HEK293T (cell line): ENCODE measurements around the gene USP24.

ENCODE experiments used
- CTCF ChIA-PET: fragments of 350-600 bp; formaldehyde crosslinking; extraction: SDS; loops from one replicate; lab custom pipeline; 2021; ENCODE audit warnings: antibody characterized with exemption, inconsistent platforms; lab: Yijun Ruan, JAX
- POLR2A ChIA-PET: fragments of 350-600 bp; formaldehyde crosslinking; extraction: SDS; loops from one replicate; lab custom pipeline; 2020; ENCODE audit warnings: antibody characterized with exemption, inconsistent platforms; lab: Yijun Ruan, JAX
- DNase-seq: peaks from one replicate; pipeline ENCODE4 v3.0.0; 2012; ENCODE audit warnings: mixed read lengths; ENCODE audit errors: extremely low spot score
- ARNT ChIP-seq: fragments of 450-650 bp; IDR thresholded peaks from 2 replicates; pipeline ENCODE4 v1.6.1; 2017; ENCODE audit warnings: mild to moderate bottlenecking
- BHLHE40 ChIP-seq: fragments of 450-650 bp; IDR thresholded peaks from 2 replicates; pipeline ENCODE4 v1.6.1; 2016; ENCODE audit warnings: mild to moderate bottlenecking, moderate library complexity, borderline replicate concordance
- CTBP1 ChIP-seq: fragments of 450-650 bp; IDR thresholded peaks from 2 replicates; pipeline ENCODE4 v1.6.1; 2016; ENCODE audit warnings: borderline replicate concordance
- ELF4 ChIP-seq: fragments of 450-650 bp; IDR thresholded peaks from 2 replicates; pipeline ENCODE4 v1.6.1; 2017; ENCODE audit warnings: antibody characterized with exemption
- FOXA1 ChIP-seq: fragments of 450-650 bp; IDR thresholded peaks from 2 replicates; pipeline ENCODE4 v1.6.1; 2016; ENCODE audit warnings: mild to moderate bottlenecking
- FOXK2 ChIP-seq: fragments of 450-650 bp; IDR thresholded peaks from 2 replicates; pipeline ENCODE4 v1.6.1; 2016; ENCODE audit warnings: mild to moderate bottlenecking
- FOXM1 ChIP-seq: fragments of 450-650 bp; IDR thresholded peaks from 2 replicates; pipeline ENCODE4 v1.6.1; 2017; ENCODE audit warnings: mild to moderate bottlenecking, borderline replicate concordance
- HDGF ChIP-seq: fragments of 450-650 bp; IDR thresholded peaks from 2 replicates; pipeline ENCODE4 v1.6.1; 2017; ENCODE audit warnings: antibody characterized with exemption, borderline replicate concordance
- L3MBTL2 ChIP-seq: fragments of 450-650 bp; conservative IDR thresholded peaks from 2 replicates; pipeline ENCODE4 v1.6.1; 2016; ENCODE audit warnings: mild to moderate bottlenecking
- LEF1 ChIP-seq: fragments of 450-650 bp; IDR thresholded peaks from 2 replicates; pipeline ENCODE4 v1.6.1; 2017; ENCODE audit warnings: mild to moderate bottlenecking, borderline replicate concordance
- NFRKB ChIP-seq: fragments of 450-650 bp; IDR thresholded peaks from 2 replicates; pipeline ENCODE4 v1.6.1; 2016; ENCODE audit warnings: mild to moderate bottlenecking, moderate library complexity
- SP1 ChIP-seq: fragments of 450-650 bp; IDR thresholded peaks from 2 replicates; pipeline ENCODE4 v1.6.1; 2017
- SUZ12 ChIP-seq: fragments of 450-650 bp; IDR thresholded peaks from 2 replicates; pipeline ENCODE4 v1.6.1; 2016; ENCODE audit warnings: mild to moderate bottlenecking
- TARDBP ChIP-seq: fragments of 450-650 bp; IDR thresholded peaks from 2 replicates; pipeline ENCODE4 v1.6.1; 2016
- ZNF384 ChIP-seq: fragments of 450-650 bp; IDR thresholded peaks from 2 replicates; pipeline ENCODE4 v1.6.1; 2016
- TF ChIP-seq, protein P1 (sequence below): fragments of 450-650 bp; IDR thresholded peaks from 2 replicates; pipeline ENCODE4 v1.6.1; 2016

Gene USP24

DNA sequence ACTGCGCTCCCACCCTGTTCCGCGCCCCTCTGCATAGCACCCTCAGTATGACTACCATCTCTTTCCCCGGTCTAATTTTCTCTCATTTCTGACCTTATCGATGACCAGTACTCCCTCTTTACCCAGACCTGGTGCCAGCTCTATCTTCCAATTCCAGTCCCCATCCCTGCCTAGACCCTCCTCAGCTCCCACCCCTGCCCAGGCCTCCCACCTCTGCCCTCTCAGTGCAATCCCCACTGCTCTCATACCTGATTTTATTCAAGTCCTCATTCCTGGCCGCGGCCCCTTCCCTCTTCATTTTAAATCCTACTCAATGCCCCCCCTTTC is 1.3 kb downstream of the USP24 start:
- no peak for DNase-seq
- TF ChIP-seq HDGF (no peak), L3MBTL2 (no peak), LEF1 (no peak), BHLHE40 (no peak), FOXA1 (no peak), TARDBP (no peak), FOXM1 (no peak), NFRKB (no peak), CTBP1 (no peak)
- ChIA-PET CTCF (interaction anchor here (0.8 to 1.5 kb wide), 2 partner anchors 42 to 64 kb away, joined by 3 to 7 read pairs; no protein-coding TSS in a partner anchor), POLR2A (interaction anchor here (0.6 to 1.3 kb wide), 3 partner anchors 9 to 22 kb away, joined by 3 to 4 read pairs (median 3); no protein-coding TSS in a partner anchor)

DNA sequence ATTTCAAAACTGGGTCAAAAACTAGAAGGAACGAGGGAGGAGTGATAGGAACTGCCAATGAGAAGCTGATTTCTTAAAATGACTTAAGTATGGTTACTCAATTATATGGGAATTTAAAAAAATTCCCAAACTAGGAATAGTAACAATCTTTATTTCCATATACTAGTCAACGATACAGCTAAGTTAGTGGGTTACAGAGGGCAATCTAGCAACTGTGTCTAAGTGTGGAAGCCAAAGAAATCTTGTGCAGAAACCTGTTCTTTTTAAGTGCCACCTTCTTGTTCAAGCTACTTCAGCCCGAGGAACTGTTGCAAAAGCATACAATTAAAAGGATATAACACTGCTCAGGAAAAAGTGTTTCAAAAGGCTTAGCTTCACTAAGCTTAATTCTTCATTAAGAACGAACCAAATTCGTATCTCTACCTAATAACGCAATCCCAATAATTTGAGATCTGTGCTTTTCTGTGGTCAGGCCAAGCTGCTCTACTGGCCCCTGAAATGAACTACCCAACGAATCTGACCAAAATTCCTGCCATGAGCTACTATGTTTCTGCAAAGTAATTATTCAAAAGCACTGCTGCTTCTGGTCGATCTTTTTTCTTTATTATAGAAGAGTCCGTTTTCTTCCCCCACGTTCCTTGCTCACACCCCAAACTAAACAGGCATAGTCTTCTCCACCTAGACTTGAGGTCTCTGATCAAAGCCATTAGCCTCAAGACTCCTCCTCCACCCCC is 1.8 kb downstream of the USP24 start:
- TF ChIP-seq FOXA1 (no peak), HDGF (no peak), BHLHE40 (no peak), TARDBP (no peak), CTBP1 (no peak)
- TF ChIP-seq, protein P1, sequence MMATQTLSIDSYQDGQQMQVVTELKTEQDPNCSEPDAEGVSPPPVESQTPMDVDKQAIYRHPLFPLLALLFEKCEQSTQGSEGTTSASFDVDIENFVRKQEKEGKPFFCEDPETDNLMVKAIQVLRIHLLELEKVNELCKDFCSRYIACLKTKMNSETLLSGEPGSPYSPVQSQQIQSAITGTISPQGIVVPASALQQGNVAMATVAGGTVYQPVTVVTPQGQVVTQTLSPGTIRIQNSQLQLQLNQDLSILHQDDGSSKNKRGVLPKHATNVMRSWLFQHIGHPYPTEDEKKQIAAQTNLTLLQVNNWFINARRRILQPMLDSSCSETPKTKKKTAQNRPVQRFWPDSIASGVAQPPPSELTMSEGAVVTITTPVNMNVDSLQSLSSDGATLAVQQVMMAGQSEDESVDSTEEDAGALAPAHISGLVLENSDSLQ: no peak
- POLR2A ChIA-PET: interaction anchor here (0.6 to 1.3 kb wide), 2 partner anchors 10 to 21 kb away, joined by 3 to 4 read pairs; no protein-coding TSS in a partner anchor
- CTCF ChIA-PET: interaction anchor here (0.8 to 1.5 kb wide), 2 partner anchors 41 to 64 kb away, joined by 3 to 7 read pairs; no protein-coding TSS in a partner anchor
- DNase-seq: peak; percentile 51

DNA sequence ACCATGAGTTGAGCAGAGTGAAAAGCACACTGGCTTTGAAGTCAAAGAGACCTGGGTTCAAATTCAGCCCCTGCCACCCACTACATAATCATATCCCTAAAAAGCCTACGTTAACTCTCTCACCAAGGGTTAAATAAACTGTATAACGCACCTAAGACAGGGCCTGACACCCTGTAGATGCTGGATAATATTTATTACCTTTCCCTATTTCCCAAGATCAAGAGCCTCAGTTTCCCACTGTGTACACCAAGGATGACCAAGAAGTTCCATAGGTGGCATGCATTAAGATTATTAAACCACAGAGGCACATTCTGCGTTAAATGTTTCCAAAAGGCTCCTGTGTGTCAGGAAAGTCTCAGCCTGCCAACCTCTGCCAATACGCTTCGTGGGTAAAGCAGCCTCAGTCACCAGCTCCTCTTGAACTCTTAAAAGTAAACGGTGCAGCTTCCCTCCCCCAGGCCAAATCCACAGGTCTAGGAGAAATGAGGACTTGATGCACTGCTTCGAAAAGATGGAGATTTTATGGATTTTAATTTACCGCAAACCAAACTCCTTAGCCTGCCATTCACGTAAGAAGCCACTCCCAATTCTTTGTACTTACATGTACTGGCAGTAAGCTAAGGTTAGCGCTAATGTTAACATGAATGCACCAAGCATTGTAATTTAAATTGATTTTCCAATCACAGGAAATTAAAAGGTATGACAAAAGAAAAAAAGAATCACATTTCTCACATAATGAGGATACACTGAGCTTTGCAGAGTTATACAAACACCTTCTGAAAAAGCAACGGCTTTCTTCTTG is 2.6 kb downstream of the USP24 start:
- POLR2A ChIA-PET: no interaction called here
- CTCF ChIA-PET: interaction anchor here (0.7 to 1.5 kb wide), 2 partner anchors 24 to 65 kb away, joined by 3 to 7 read pairs; no protein-coding TSS in a partner anchor
- TF ChIP-seq, protein P1: peak; percentile 81
- no peak for TF ChIP-seq BHLHE40
- no peak for DNase-seq

DNA sequence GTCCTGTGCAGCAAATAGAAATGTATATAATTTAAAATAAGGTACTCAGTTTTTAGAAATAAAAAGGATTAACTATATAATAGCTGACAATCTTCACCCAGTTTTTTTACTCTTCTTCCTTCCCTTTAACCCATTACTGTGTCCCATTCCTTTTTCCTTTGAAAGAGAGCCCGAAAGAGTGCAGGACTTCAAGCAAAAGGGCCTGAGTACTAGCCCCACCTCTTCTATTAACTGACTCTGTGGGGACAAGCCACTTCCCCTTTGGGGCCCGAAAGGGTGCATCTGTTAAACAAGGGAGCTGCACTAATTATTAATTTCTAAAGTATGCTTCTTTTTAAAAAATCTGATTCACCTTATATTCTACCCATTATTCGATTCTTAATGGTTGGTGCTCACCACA is 3.3 kb downstream of the USP24 start:
- no peak for DNase-seq
- CTCF ChIA-PET: interaction anchor here (0.9 kb wide), 1 partner anchor 63 kb away, joined by 4 read pairs; no protein-coding TSS in a partner anchor
- POLR2A ChIA-PET: no interaction called here
- TF ChIP-seq HDGF (no peak), LEF1 (no peak), ZNF384 (no peak), ARNT (no peak), BHLHE40 (no peak), FOXA1 (no peak), TARDBP (no peak), SP1 (no peak), CTBP1 (no peak), ELF4 (no peak), L3MBTL2 (no peak), FOXK2 (no peak), NFRKB (no peak), FOXM1 (no peak), SUZ12 (no peak)
- TF ChIP-seq, protein P1: no peak

DNA sequence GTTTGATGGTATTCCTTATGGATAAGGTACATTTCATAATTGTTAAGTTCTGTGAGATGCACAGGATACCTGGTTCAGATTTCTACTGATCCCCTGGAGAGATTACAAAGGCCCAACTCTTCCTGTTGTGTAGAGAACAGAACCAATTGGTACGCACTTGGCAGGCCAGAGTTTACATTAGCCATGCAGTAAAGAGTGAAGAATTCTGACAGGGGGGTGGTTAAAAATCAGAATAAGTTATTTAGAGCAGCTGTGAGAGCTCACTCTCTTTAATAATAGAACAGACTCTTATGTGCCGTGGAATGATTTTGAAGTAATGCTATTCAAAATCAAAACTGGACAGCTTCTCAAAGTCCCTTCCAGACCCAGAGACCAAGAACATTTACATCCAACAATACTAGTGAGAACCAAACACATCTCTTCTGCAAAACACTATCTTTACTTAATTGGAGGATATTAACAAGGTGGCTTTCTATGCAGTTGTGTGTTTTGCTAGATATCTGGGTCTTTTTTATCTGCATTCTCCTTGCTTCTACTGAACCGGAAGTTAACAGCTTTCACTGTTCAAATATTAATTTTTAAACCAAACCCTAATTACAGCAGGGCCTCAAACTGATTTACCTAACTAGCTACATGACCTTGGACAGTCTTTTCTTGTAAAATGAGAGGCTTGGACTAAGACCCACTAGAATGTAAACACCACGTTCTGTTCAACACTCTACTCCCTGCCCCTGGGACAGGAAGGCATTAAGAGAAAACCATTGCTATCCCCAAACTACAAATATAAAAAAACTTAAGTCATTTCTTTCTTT is 4.0 kb downstream of the USP24 start:
- no peak for DNase-seq
- TF ChIP-seq ZNF384: no peak
- TF ChIP-seq BHLHE40: no peak
- TF ChIP-seq HDGF: no peak
- TF ChIP-seq, protein P1: no peak
- no peak for TF ChIP-seq FOXK2
- no peak for TF ChIP-seq ARNT
- no peak for TF ChIP-seq L3MBTL2
- no peak for TF ChIP-seq SUZ12
- no peak for TF ChIP-seq LEF1
- no peak for TF ChIP-seq TARDBP
- no peak for TF ChIP-seq FOXM1
- no peak for TF ChIP-seq NFRKB
- no peak for TF ChIP-seq SP1
- TF ChIP-seq ELF4: no peak
- TF ChIP-seq CTBP1: no peak
- no peak for TF ChIP-seq FOXA1
- CTCF ChIA-PET: interaction anchor here (0.9 to 1.5 kb wide), 2 partner anchors 10 to 63 kb away, joined by 4 read pairs; no protein-coding TSS in a partner anchor
- POLR2A ChIA-PET: no interaction called here
